Heart right ventricle (tissue), 16 donors: ENCODE measurements around the gene SERPINA1. TPM values are rescaled to one million over a fixed set of nuclear protein-coding genes. Genes with fewer than 3 reads are reported as not detected.
"Not testable (repeated sequence)": the region's sequence is repeated elsewhere in the genome, so short reads cannot be mapped to it uniquely, and the experiment has no call there.

Experiments
- ATAC-seq, 8 donors: fragments of 200-7000 bp; cut with Tn5 transposase; one replicate each; pipeline ENCODE4 v1.9.1; 2020; ENCODE audit warnings: mild to moderate bottlenecking in 8 of 8, moderate library complexity in 8 of 8, moderate number of reproducible peaks in 1 of 8
- DNase-seq, 2 donors: peaks; one replicate each; pipeline ENCODE4 v3.0.0-alpha.2; 2020
- H3K27ac ChIP-seq, 10 donors: fragments of 200-600 bp; sonication (generic) in 2 of 10; one replicate each; pipeline versions ENCODE4 v1.5.0 to v1.8.0; 2020 to 2022; ENCODE audit warnings: mild to moderate bottlenecking in 3 of 10
- H3K27me3 ChIP-seq, 7 donors: fragments of 200-600 bp; one replicate each; pipeline ENCODE4 v1.8.0; 2021 to 2022; ENCODE audit warnings: mild to moderate bottlenecking in 2 of 7
- H3K36me3 ChIP-seq, 9 donors: fragments of 200-600 bp; sonication (generic) in 1 of 9; one replicate each; pipeline versions ENCODE4 v1.5.0 to v1.8.0; 2020 to 2022; ENCODE audit warnings: mild to moderate bottlenecking in 2 of 9
- H3K4me1 ChIP-seq, 9 donors: fragments of 200-600 bp; sonication (generic) in 1 of 9; one replicate each; pipeline versions ENCODE4 v1.5.0 to v1.8.0; 2020 to 2022; ENCODE audit warnings: mild to moderate bottlenecking in 4 of 9
- H3K4me3 ChIP-seq, 10 donors: fragments of 200-600 bp; sonication (generic) in 2 of 10; one replicate each; pipeline versions ENCODE4 v1.5.0 to v1.8.0; 2020 to 2022; ENCODE audit warnings: mild to moderate bottlenecking in 7 of 10, moderate library complexity in 2 of 10
- H3K9me3 ChIP-seq, 11 donors: fragments of 200-600 bp in 10 of 11; sonication (generic) in 2 of 11; one replicate each; pipeline versions ENCODE4 v1.5.0 to v1.8.0; 2013 to 2022; ENCODE audit warnings: mild to moderate bottlenecking in 2 of 11, control low read depth in 1 of 11, moderate library complexity in 1 of 11
- CTCF ChIP-seq, 9 donors: fragments of 200-600 bp; sonication (generic) in 2 of 9; IDR thresholded peaks; one replicate each; pipeline versions ENCODE4 v1.5.0 to v1.8.0; 2021 to 2022; ENCODE audit warnings: antibody characterized with exemption in 9 of 9, mild to moderate bottlenecking in 5 of 9, moderate library complexity in 1 of 9
- WGBS, 2 donors: extraction: QIAGEN DNeasy Blood & Tissue Kit; methylation state at CpG; one replicate each; pipeline ENCODE4 v1.1.7; 2013; ENCODE audit warnings: inconsistent platforms in 1 of 2; 5-methylcytosine and 5-hydroxymethylcytosine counted together
- intact Hi-C, 10 donors: fragments of 100-400 bp; cut with DNase I; formaldehyde crosslinking; loops; one replicate each; pipeline versions ENCODE4 v1.11.1 to v1.14.2; 2022
- polyA plus RNA-seq, 2 donors: library from polyadenylated mRNA; stranded (reverse); fragments of 200-250 nt; gene quantifications; one replicate each; pipeline ENCODE4 v1.2.3, GENCODE V29; 2013
- total RNA-seq, 10 donors: library from RNA; stranded (reverse); fragmentation: NEBNext Ultra II Directional in 3 of 10; extraction: Animal tissue kit (Norgen Biotek cat#: 25700) in 3 of 10; gene quantifications; one replicate each; pipeline versions ENCODE4 v1.2.1 to v1.2.4, GENCODE V29; 2021 to 2023
- donor health status: Arrhythmogenic right ventricular cardiomyopathy.
- donor health status: ischemic (EF 13 %, LVEDD 7.1; RV severe dilation, severe dysfunction).
- donor health status: healthy with polysubstance abuse.
- donor health status: DM: no; HTN: yes; CAD: no.
- donor health status: DM: no; HTN: no; CAD: no.
- donor health status: ischemic (EF 25% LVEDD 6.9; RV normal size, moderate dysfunction).
- donor health status: ischemic (EF 25% LVEDD 5.7; RV mildly dilated, moderate dysfunction).
- donor health status: healthy.
- donor health status: DM: yes; HTN: yes; CAD: no.
- donor health status: Ischemic cardiomyopathy.
- donor health status: ischemic (EF 35%, LVEDD 5.7; RV mildly dilated, moderate dysfunction).
- donor health status: nonischemic (EF 11% LVEDD 7.7; RV severe dilation, severe dysfunction).
- donor health status: DM: yes; HTN: yes; CAD: no.
- donor health status: PGD.
- donor health status: ischemic (EF 29% LVEDD 5.4; RV normal size, mild dysfunction).
- donor health status: nonischemic (EF 23%, LVEDD 6.1; RV moderate dilation, normal function).

The SERPINA1 gene
- total and polyA plus RNA-seq, 12 donors = 1.1 to 38.3 (median 3.8) TPM

GRCh38 chr14:94424371-94424770, 36.0 kb upstream of the SERPINA1 start:
- ATAC-seq (no peak), DNase-seq (no peak)
- 50% methylated on average over 3 of the region's 3 CpGs for WGBS, 2 donors
- peaks cover 0 to 70% (median 38%) of the 10 kb centered on the region in 7 donors for H3K27me3 ChIP-seq
- intact Hi-C loops = loop anchor here in 2 of 10 donors (5.0 to 10.0 kb wide), 2 partner anchors 60 to 63 kb away; no protein-coding TSS in a partner anchor
- no peak overlapping the region for H3K4me3 ChIP-seq
- TF ChIP-seq CTCF (IDR thresholded peaks at IDR 0.05) = no peak
- peaks cover 0 to 6% (median 0%) of the 10 kb centered on the region in 11 donors for H3K9me3 ChIP-seq
- H3K4me1 ChIP-seq = peaks cover 0 to 7% (median 0%) of the 10 kb centered on the region in 9 donors
- H3K27ac ChIP-seq = no peak overlapping the region
- H3K36me3 ChIP-seq = no peaks in the 10 kb centered on the region

- peak in 2 of 8 donors; percentile 33 to 55 for ATAC-seq
- peaks cover 0 to 2% (median 0%) of the 10 kb centered on the region in 11 donors for H3K9me3 ChIP-seq
- H3K27ac ChIP-seq = no peak overlapping the region
These were observed 35.2 kb upstream of the SERPINA1 start for GRCh38 chr14:94423453-94424056.

GRCh38 chr14:94421316-94421715, 32.9 kb upstream of the SERPINA1 start:
- ATAC-seq = no peak
- H3K36me3 ChIP-seq = no peaks in the 10 kb centered on the region
- peaks cover 0 to 7% (median 0%) of the 10 kb centered on the region in 9 donors for H3K4me1 ChIP-seq
- TF ChIP-seq CTCF (IDR thresholded peaks at IDR 0.05) = no peak
- peaks cover 0 to 54% (median 38%) of the 10 kb centered on the region in 7 donors for H3K27me3 ChIP-seq
- no peak overlapping the region for H3K27ac ChIP-seq
- WGBS, 2 donors = 48 to 54% methylated on average over 2 of the region's 2 CpGs
- H3K4me3 ChIP-seq = no peak overlapping the region
- no peak for DNase-seq
- intact Hi-C loops = loop anchor here in 2 of 10 donors (5.0 to 10.0 kb wide), 2 partner anchors 63 to 66 kb away; no protein-coding TSS in a partner anchor
- H3K9me3 ChIP-seq = no peaks in the 10 kb centered on the region

More at GRCh38 chr14:94423453-94424056, 35.2 kb upstream of the SERPINA1 start:
- Histone ChIP-seq H3K4me3 (no peak overlapping the region), H3K27me3 (peaks cover 0 to 62% (median 36%) of the 10 kb centered on the region in 7 donors), H3K36me3 (no peaks in the 10 kb centered on the region), H3K4me1 (peaks cover 0 to 7% (median 0%) of the 10 kb centered on the region in 9 donors)
- intact Hi-C loops = loop anchor here in 3 of 10 donors (2.0 to 10.0 kb wide), 3 partner anchors 61 to 64 kb away; no protein-coding TSS in a partner anchor
- WGBS, 2 donors = 10 to 11% methylated on average over 13 of the region's 13 CpGs
- peak; percentile 14 to 74 (median 55) for TF ChIP-seq CTCF (IDR thresholded peaks at IDR 0.05)
- DNase-seq = peak; percentile 55 to 67

GRCh38 chr14:94417497-94418205, 29.2 kb upstream of the SERPINA1 start:
- WGBS, 2 donors = 51 to 61% methylated on average over 3 of the region's 3 CpGs
- DNase-seq, intact Hi-C loops, H3K27ac ChIP-seq, H3K4me3 ChIP-seq, H3K4me1 ChIP-seq, H3K9me3 ChIP-seq, ATAC-seq, H3K36me3 ChIP-seq: not testable (repeated sequence)
- peaks cover 0 to 31% (median 21%) of the 10 kb centered on the region in 7 donors for H3K27me3 ChIP-seq
